Mucosa of rectum (tissue), 2 donors: ENCODE data around the gene TMEM236.

Experiments
- H3K27ac ChIP-seq, 2 donors: one replicate each; pipeline ENCODE4 v1.7.0; 2013; ENCODE audit warnings: inconsistent platforms in 2 of 2, low read depth in 2 of 2, low read length in 2 of 2
- H3K27me3 ChIP-seq, 2 donors: one replicate each; pipeline ENCODE4 v1.7.0; 2013; ENCODE audit warnings: low read length in 2 of 2; ENCODE audit not compliant: control insufficient read depth in 2 of 2, insufficient read depth in 2 of 2
- H3K36me3 ChIP-seq, 2 donors: one replicate each; pipeline ENCODE4 v1.7.0; 2013; ENCODE audit warnings: low read length in 2 of 2; ENCODE audit not compliant: control insufficient read depth in 2 of 2, insufficient read depth in 2 of 2
- H3K4me1 ChIP-seq, 2 donors: one replicate each; pipeline ENCODE4 v1.7.0; 2013; ENCODE audit warnings: low read length in 2 of 2, mild to moderate bottlenecking in 1 of 2; ENCODE audit not compliant: control insufficient read depth in 2 of 2, insufficient read depth in 2 of 2
- H3K4me3 ChIP-seq, 2 donors: one replicate each; pipeline ENCODE4 v1.7.0; 2013; ENCODE audit warnings: low read length in 2 of 2
- H3K9ac ChIP-seq, 2 donors: one replicate each; pipeline ENCODE4 v1.7.0; 2013; ENCODE audit warnings: low read length in 2 of 2, low read depth in 1 of 2, mild to moderate bottlenecking in 1 of 2
- H3K9me3 ChIP-seq, 2 donors: one replicate each; pipeline ENCODE4 v1.7.0; 2013; ENCODE audit warnings: low read length in 2 of 2; ENCODE audit not compliant: control insufficient read depth in 2 of 2
- donor health status: healthy.
- donor health status: Normal muscosa, but diverticular disease.

Gene TMEM236

GRCh38 chr10:17765602-17766001, 13.6 kb downstream of the TMEM236 start:
- H3K9me3 ChIP-seq = no peaks in the 10 kb centered on the region
- H3K36me3 ChIP-seq = peaks cover 4 to 5% of the 10 kb centered on the region in 2 donors
- no peak overlapping the region for H3K9ac ChIP-seq
- H3K27me3 ChIP-seq = no peaks in the 10 kb centered on the region
- H3K4me3 ChIP-seq = no peak overlapping the region
- peaks cover 5 to 11% of the 10 kb centered on the region in 2 donors for H3K4me1 ChIP-seq
- H3K27ac ChIP-seq = no peak overlapping the region

GRCh38 chr10:17766731-17767130, 14.7 kb downstream of the TMEM236 start:
- Histone ChIP-seq H3K27me3 (no peaks in the 10 kb centered on the region), H3K4me3 (no peak overlapping the region), H3K4me1 (peaks cover 0 to 5% of the 10 kb centered on the region in 2 donors), H3K9me3 (no peaks in the 10 kb centered on the region), H3K9ac (no peak overlapping the region), H3K36me3 (peaks cover 5 to 7% of the 10 kb centered on the region in 2 donors), H3K27ac (no peak overlapping the region)

- Histone ChIP-seq H3K27me3 (no peaks in the 10 kb centered on the region), H3K27ac (no peak overlapping the region), H3K9me3 (no peaks in the 10 kb centered on the region), H3K4me3 (no peak overlapping the region), H3K9ac (no peak overlapping the region), H3K4me1 (no peaks in the 10 kb centered on the region), H3K36me3 (peaks cover 6 to 7% of the 10 kb centered on the region in 2 donors)
Observed at GRCh38 chr10:17768496-17768895, 16.5 kb downstream of the TMEM236 start.

- Histone ChIP-seq H3K4me1 (no peaks in the 10 kb centered on the region), H3K36me3 (peaks cover 6 to 7% of the 10 kb centered on the region in 2 donors), H3K9ac (no peak overlapping the region), H3K9me3 (no peaks in the 10 kb centered on the region), H3K27me3 (no peaks in the 10 kb centered on the region), H3K27ac (no peak overlapping the region), H3K4me3 (no peak overlapping the region)
Observed at GRCh38 chr10:17768957-17769356, 17.0 kb downstream of the TMEM236 start.

GRCh38 chr10:17771017-17771416, 19.0 kb downstream of the TMEM236 start:
- Histone ChIP-seq H3K4me1 (no peaks in the 10 kb centered on the region), H3K27ac (peak overlapping the region in 1 of 2 donors; percentile 21), H3K9ac (no peak overlapping the region), H3K36me3 (peaks cover 6 to 7% of the 10 kb centered on the region in 2 donors), H3K9me3 (no peaks in the 10 kb centered on the region), H3K27me3 (no peaks in the 10 kb centered on the region), H3K4me3 (no peak overlapping the region)

- Histone ChIP-seq H3K4me1 (peaks cover 0 to 3% of the 10 kb centered on the region in 2 donors), H3K36me3 (peaks cover 10 to 14% of the 10 kb centered on the region in 2 donors), H3K9me3 (no peaks in the 10 kb centered on the region), H3K27ac (no peak overlapping the region), H3K9ac (no peak overlapping the region), H3K27me3 (no peaks in the 10 kb centered on the region), H3K4me3 (no peak overlapping the region)
Observed at GRCh38 chr10:17779784-17780183, 27.8 kb downstream of the TMEM236 start.

- Histone ChIP-seq H3K27me3 (no peaks in the 10 kb centered on the region), H3K9ac (no peak overlapping the region), H3K27ac (no peak overlapping the region), H3K4me3 (no peak overlapping the region), H3K9me3 (no peaks in the 10 kb centered on the region), H3K36me3 (peaks cover 8 to 14% of the 10 kb centered on the region in 2 donors), H3K4me1 (peaks cover 0 to 3% of the 10 kb centered on the region in 2 donors)
Observed at GRCh38 chr10:17780727-17781126, 28.7 kb downstream of the TMEM236 start.

- H3K4me3 ChIP-seq = no peak overlapping the region
- H3K4me1 ChIP-seq = peaks cover 0 to 3% of the 10 kb centered on the region in 2 donors
- H3K9me3 ChIP-seq = no peaks in the 10 kb centered on the region
- H3K36me3 ChIP-seq = peaks cover 15 to 16% of the 10 kb centered on the region in 2 donors
- H3K9ac ChIP-seq = no peak overlapping the region
- H3K27me3 ChIP-seq = no peaks in the 10 kb centered on the region
- H3K27ac ChIP-seq = no peak overlapping the region
Observed at GRCh38 chr10:17781856-17782255, 29.9 kb downstream of the TMEM236 start.

- Histone ChIP-seq H3K9me3 (no peaks in the 10 kb centered on the region), H3K27ac (no peak overlapping the region), H3K36me3 (peaks cover 14 to 19% of the 10 kb centered on the region in 2 donors), H3K9ac (no peak overlapping the region), H3K27me3 (no peaks in the 10 kb centered on the region), H3K4me3 (no peak overlapping the region), H3K4me1 (peaks cover 0 to 3% of the 10 kb centered on the region in 2 donors)
Observed at GRCh38 chr10:17782921-17783665, 31.1 kb downstream of the TMEM236 start.

- no peaks in the 10 kb centered on the region for H3K27me3 ChIP-seq
Observed at GRCh38 chr10:17783751-17784150, 31.8 kb downstream of the TMEM236 start.

More at GRCh38 chr10:17783751-17784150, 31.8 kb downstream of the TMEM236 start:
- Histone ChIP-seq H3K9me3 (no peaks in the 10 kb centered on the region), H3K9ac (no peak overlapping the region), H3K4me1 (peaks cover 0 to 3% of the 10 kb centered on the region in 2 donors), H3K4me3 (no peak overlapping the region), H3K27ac (no peak overlapping the region), H3K36me3 (peaks cover 12 to 18% of the 10 kb centered on the region in 2 donors)
